Measurements from ENCODE around the gene TCEAL3.
"Not testable (repeated sequence)": the region's sequence is repeated elsewhere in the genome, so short reads cannot be mapped to it uniquely, and the experiment has no call there.

Gene TCEAL3

GRCh38 chrX:103628386-103629317, 20.9 kb downstream of the TCEAL3 start, which contains the start of gene TCEAL1:
TCEAL1 (plus strand) TSS chrX:103628975; CDS start chrX:103629917, 942 bp downstream.
- DNase-seq = no peak

GRCh38 chrX:103629318-103630170, 21.8 kb downstream of the TCEAL3 start:
- no peak for DNase-seq

- no peak for DNase-seq
Measured at GRCh38 chrX:103630171-103630511, 22.4 kb downstream of the TCEAL3 start.

- DNase-seq = no peak
Measured at GRCh38 chrX:103631145-103631544, 23.4 kb downstream of the TCEAL3 start.

- no peak for DNase-seq
Measured at GRCh38 chrX:103635436-103635835, 27.7 kb downstream of the TCEAL3 start.

- DNase-seq = no peak
Measured at GRCh38 chrX:103637604-103638338, 30.0 kb downstream of the TCEAL3 start.

- DNase-seq = not testable (repeated sequence)
Measured at GRCh38 chrX:103638479-103639346, 30.9 kb downstream of the TCEAL3 start.

- DNase-seq = no peak
Measured at GRCh38 chrX:103640401-103641155, 32.8 kb downstream of the TCEAL3 start.

GRCh38 chrX:103644125-103644524, 36.4 kb downstream of the TCEAL3 start:
- no peak for DNase-seq

GRCh38 chrX:103647630-103648029, 39.9 kb downstream of the TCEAL3 start:
- no peak for DNase-seq

GRCh38 chrX:103651151-103651773, 43.5 kb downstream of the TCEAL3 start:
- no peak for DNase-seq

- DNase-seq = not testable (repeated sequence)
Measured at GRCh38 chrX:103655230-103656000, 47.7 kb downstream of the TCEAL3 start.

- no peak for DNase-seq
Measured at GRCh38 chrX:103656617-103657016, 48.9 kb downstream of the TCEAL3 start.

GRCh38 chrX:103657066-103657465, 49.3 kb downstream of the TCEAL3 start:
- not testable (repeated sequence) for DNase-seq

- DNase-seq = no peak
Measured at GRCh38 chrX:103658681-103659433, 51.1 kb downstream of the TCEAL3 start.

- DNase-seq = not testable (repeated sequence)
Measured at GRCh38 chrX:103659460-103659859, 51.7 kb downstream of the TCEAL3 start.

All from effector CD4-positive, alpha-beta T cell (primary cell).